Colonic mucosa (tissue), 4 donors: ENCODE measurements around the gene GMDS. TPM values are rescaled to one million over a fixed set of nuclear protein-coding genes. Genes with fewer than 3 reads are reported as not detected.

ENCODE experiments used
- DNase-seq: peaks from one replicate; pipeline ENCODE4 v3.0.0-alpha.2; 2020
- H3K27ac ChIP-seq: fragments of 200-600 bp; one replicate; pipeline ENCODE4 v1.8.0; 2021
- H3K27me3 ChIP-seq: fragments of 200-600 bp; one replicate; pipeline ENCODE4 v1.8.0; 2021
- H3K36me3 ChIP-seq: fragments of 200-600 bp; one replicate; pipeline ENCODE4 v1.8.0; 2021
- H3K4me1 ChIP-seq: fragments of 200-600 bp; one replicate; pipeline ENCODE4 v1.8.0; 2021; ENCODE audit warnings: mild to moderate bottlenecking
- H3K4me3 ChIP-seq: fragments of 200-600 bp; one replicate; pipeline ENCODE4 v1.8.0; 2021
- H3K9ac ChIP-seq, 2 donors: one replicate each; pipeline ENCODE4 v1.7.0; 2013; ENCODE audit warnings: control low read depth in 2 of 2, low read depth in 2 of 2, low read length in 2 of 2
- H3K9me3 ChIP-seq: fragments of 200-600 bp; one replicate; pipeline ENCODE4 v1.8.0; 2021
- CTCF ChIP-seq: fragments of 200-600 bp; IDR thresholded peaks from one replicate; pipeline ENCODE4 v1.8.0; 2022; ENCODE audit warnings: antibody characterized with exemption, mild to moderate bottlenecking
- intact Hi-C: fragments of 100-400 bp; cut with DNase I; formaldehyde crosslinking; loops from one replicate; pipeline ENCODE4 v1.14.1; 2022
- total RNA-seq, 2 donors: library from RNA; stranded (reverse); fragmentation: NEBNext Ultra II Directional in 1 of 2; extraction: Animal tissue kit (Norgen Biotek cat#: 25700) in 1 of 2; gene quantifications; one replicate each; pipeline ENCODE4 v1.2.1, GENCODE V29; 2021
- donor health status: healthy.
- donor health status: DM: no; HTN: no; CAD: no.
- donor health status: DM: no; HTN: no; CAD: no.

The GMDS gene
- total RNA-seq, 2 donors from 2014 or later: 247 to 272 TPM

- Histone ChIP-seq H3K4me1 (no peaks in the 10 kb centered on the region), H3K4me3 (no peak overlapping the region), H3K36me3 (no peaks in the 10 kb centered on the region), H3K9me3 (no peaks in the 10 kb centered on the region), H3K9ac (no peak overlapping the region), H3K27me3 (no peaks in the 10 kb centered on the region), H3K27ac (no peak overlapping the region)
- DNase-seq: no peak
- no peak for TF ChIP-seq CTCF
- intact Hi-C loops: no loop called here
These were observed 608.2 kb downstream of the GMDS start for GRCh38 chr6:1636971-1637871.

GRCh38 chr6:1636272-1636825 lies 609.1 kb downstream of the GMDS start:
- intact Hi-C loops: no loop called here
- Histone ChIP-seq H3K4me1 (no peaks in the 10 kb centered on the region), H3K36me3 (no peaks in the 10 kb centered on the region), H3K27ac (no peak overlapping the region), H3K27me3 (no peaks in the 10 kb centered on the region), H3K9ac (no peak overlapping the region), H3K4me3 (no peak overlapping the region), H3K9me3 (no peaks in the 10 kb centered on the region)
- no peak for TF ChIP-seq CTCF
- no peak for DNase-seq

GRCh38 chr6:1635305-1636010 lies 609.9 kb downstream of the GMDS start:
- no peak overlapping the region for H3K9ac ChIP-seq
- TF ChIP-seq CTCF: no peak
- H3K4me1 ChIP-seq: no peaks in the 10 kb centered on the region
- no peaks in the 10 kb centered on the region for H3K27me3 ChIP-seq
- no peak for DNase-seq
- no peaks in the 10 kb centered on the region for H3K36me3 ChIP-seq
- no peak overlapping the region for H3K4me3 ChIP-seq
- intact Hi-C loops: no loop called here
- no peak overlapping the region for H3K27ac ChIP-seq
- no peaks in the 10 kb centered on the region for H3K9me3 ChIP-seq

- H3K4me1 ChIP-seq: no peaks in the 10 kb centered on the region
- no peaks in the 10 kb centered on the region for H3K27me3 ChIP-seq
- no peak overlapping the region for H3K9ac ChIP-seq
- no peaks in the 10 kb centered on the region for H3K36me3 ChIP-seq
- TF ChIP-seq CTCF: no peak
- no peak overlapping the region for H3K4me3 ChIP-seq
- intact Hi-C loops: no loop called here
- H3K9me3 ChIP-seq: no peaks in the 10 kb centered on the region
- no peak for DNase-seq
- H3K27ac ChIP-seq: no peak overlapping the region
These were observed 611.3 kb downstream of the GMDS start for GRCh38 chr6:1634081-1634480.

GRCh38 chr6:1633366-1634021 lies 611.9 kb downstream of the GMDS start:
- no peak overlapping the region for H3K4me3 ChIP-seq
- H3K9me3 ChIP-seq: no peaks in the 10 kb centered on the region
- no peak for DNase-seq
- TF ChIP-seq CTCF: no peak
- H3K27me3 ChIP-seq: no peaks in the 10 kb centered on the region
- no peak overlapping the region for H3K27ac ChIP-seq
- intact Hi-C loops: no loop called here
- H3K36me3 ChIP-seq: no peaks in the 10 kb centered on the region
- no peaks in the 10 kb centered on the region for H3K4me1 ChIP-seq
- H3K9ac ChIP-seq: no peak overlapping the region
